GM12874 (cell line): Measurements from ENCODE around the gene ERICH4.
A peak's percentile ranks its signal among the peaks of the same experiment; 100 is the strongest.

Source experiments
- CTCF ChIP-seq: IDR thresholded peaks from 2 replicates; pipeline ENCODE4 v1.5.1; 2011; ENCODE audit warnings: low read depth, mild to moderate bottlenecking, control low read depth, low read length, moderate library complexity; ENCODE audit not compliant: insufficient read depth

The ERICH4 gene

GRCh38 chr19:41431426-41432386, 11.2 kb upstream of the ERICH4 start:
- peak; percentile 22; the same call in 1 of the 2 replicates for TF ChIP-seq CTCF

GRCh38 chr19:41433171-41433570, 9.8 kb upstream of the ERICH4 start:
- TF ChIP-seq CTCF = no peak

- TF ChIP-seq CTCF = no peak
These were observed 8.5 kb upstream of the ERICH4 start for GRCh38 chr19:41434450-41434849.

GRCh38 chr19:41435936-41436673, 6.9 kb upstream of the ERICH4 start:
- TF ChIP-seq CTCF = no peak

GRCh38 chr19:41436674-41436951, 6.3 kb upstream of the ERICH4 start:
- TF ChIP-seq CTCF = no peak

DNA sequence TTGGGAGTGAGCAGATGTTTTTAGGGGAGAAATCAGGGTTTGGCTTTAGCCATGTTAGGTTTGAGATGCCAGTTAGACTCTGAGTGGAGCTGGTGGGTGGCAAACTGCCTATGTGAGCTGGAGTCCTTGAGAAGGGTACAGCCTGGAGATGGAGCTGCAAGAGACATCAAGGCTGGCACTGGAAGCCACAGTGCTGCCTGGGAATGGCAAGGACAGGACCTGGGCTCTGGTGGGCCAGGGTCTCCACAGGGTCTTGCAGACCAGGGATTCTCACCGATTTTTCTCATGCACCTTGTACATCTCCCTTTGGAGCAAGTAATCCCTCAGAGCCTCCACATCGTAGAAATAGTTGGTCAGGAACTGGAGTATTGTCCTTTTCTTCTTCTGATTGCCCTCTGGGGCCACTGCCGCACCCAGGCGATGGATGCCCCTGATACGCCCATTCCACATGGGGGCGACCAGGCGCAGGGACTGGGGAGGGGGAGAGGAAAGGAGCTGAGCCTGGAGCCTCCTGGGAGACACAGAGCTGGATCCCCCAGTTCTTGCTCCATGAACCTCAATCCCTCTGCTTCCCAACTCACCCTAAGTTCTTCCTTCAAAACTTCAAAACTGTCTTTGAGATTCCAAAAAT, 4.9 kb upstream of the ERICH4 start:
- no peak for TF ChIP-seq CTCF
